Measurements from ENCODE around the gene PRDX6. TPM values are rescaled to one million over a fixed set of nuclear protein-coding genes. Genes with fewer than 3 reads are reported as not detected.

Gene PRDX6
- total and polyA plus RNA-seq, 4 donors: 170 to 347 (median 246) TPM

- H3K4me3 ChIP-seq: no peak overlapping the region
- no peak for TF ChIP-seq CTCF (IDR thresholded peaks at IDR 0.05; ENCODE audit: control extremely low read depth, extremely low read depth)
- 90 to 93% methylated on average over 2 of the region's 2 CpGs for WGBS, 2 donors
- no peak overlapping the region for H3K27ac ChIP-seq (ENCODE audit: low read depth in 1 of 2, low read length in 1 of 2)
- DNase-seq: no peak
- H3K36me3 ChIP-seq (ENCODE audit: control insufficient read depth in 4 of 4, insufficient read depth in 4 of 4, low read length in 4 of 4): peaks cover 0 to 6% (median 0%) of the 10 kb centered on the region in 4 donors
- no peak for ATAC-seq (ENCODE audit: insufficient read depth, low FRiP score)
- peaks cover 0 to 27% (median 5%) of the 10 kb centered on the region in 5 donors for H3K4me1 ChIP-seq (ENCODE audit: control insufficient read depth in 5 of 5, insufficient read depth in 5 of 5, low read length in 5 of 5)
- no peak overlapping the region for H3K9ac ChIP-seq (ENCODE audit: insufficient read depth in 1 of 2, low read length in 2 of 2)
- no peaks in the 10 kb centered on the region for H3K9me3 ChIP-seq (ENCODE audit: control insufficient read depth in 4 of 4, insufficient read depth in 3 of 4, low read length in 3 of 4)
- no peaks in the 10 kb centered on the region for H3K27me3 ChIP-seq (ENCODE audit: control insufficient read depth in 3 of 3, insufficient read depth in 3 of 3, low read length in 2 of 3)
Observed at GRCh38 chr1:173433751-173434326, 43.3 kb upstream of the PRDX6 start.

- DNase-seq (no peak), ATAC-seq (ENCODE audit: insufficient read depth, low FRiP score) (no peak)
- H3K27ac ChIP-seq (ENCODE audit: low read depth in 1 of 2, low read length in 1 of 2): no peak overlapping the region
- H3K27me3 ChIP-seq (ENCODE audit: control insufficient read depth in 3 of 3, insufficient read depth in 3 of 3, low read length in 2 of 3): no peaks in the 10 kb centered on the region
- H3K9me3 ChIP-seq (ENCODE audit: control insufficient read depth in 4 of 4, insufficient read depth in 3 of 4, low read length in 3 of 4): no peaks in the 10 kb centered on the region
- TF ChIP-seq CTCF (IDR thresholded peaks at IDR 0.05; ENCODE audit: control extremely low read depth, extremely low read depth): no peak
- no peak overlapping the region for H3K4me3 ChIP-seq
- no peaks in the 10 kb centered on the region for H3K4me1 ChIP-seq (ENCODE audit: control insufficient read depth in 5 of 5, insufficient read depth in 5 of 5, low read length in 5 of 5)
- H3K9ac ChIP-seq (ENCODE audit: insufficient read depth in 1 of 2, low read length in 2 of 2): no peak overlapping the region
- 97% methylated on average over 5 of the region's 5 CpGs for WGBS, 2 donors
- no peaks in the 10 kb centered on the region for H3K36me3 ChIP-seq (ENCODE audit: control insufficient read depth in 4 of 4, insufficient read depth in 4 of 4, low read length in 4 of 4)
Observed at GRCh38 chr1:173436841-173437428, 40.2 kb upstream of the PRDX6 start.

GRCh38 chr1:173438675-173439074 is 38.5 kb upstream of the PRDX6 start:
- ATAC-seq (ENCODE audit: insufficient read depth, low FRiP score) (no peak), DNase-seq (no peak)
- no peaks in the 10 kb centered on the region for H3K36me3 ChIP-seq (ENCODE audit: control insufficient read depth in 4 of 4, insufficient read depth in 4 of 4, low read length in 4 of 4)
- no peaks in the 10 kb centered on the region for H3K27me3 ChIP-seq (ENCODE audit: control insufficient read depth in 3 of 3, insufficient read depth in 3 of 3, low read length in 2 of 3)
- H3K9ac ChIP-seq (ENCODE audit: insufficient read depth in 1 of 2, low read length in 2 of 2): no peak overlapping the region
- no peaks in the 10 kb centered on the region for H3K4me1 ChIP-seq (ENCODE audit: control insufficient read depth in 5 of 5, insufficient read depth in 5 of 5, low read length in 5 of 5)
- TF ChIP-seq CTCF (IDR thresholded peaks at IDR 0.05; ENCODE audit: control extremely low read depth, extremely low read depth): no peak
- no peak overlapping the region for H3K27ac ChIP-seq (ENCODE audit: low read depth in 1 of 2, low read length in 1 of 2)
- no peaks in the 10 kb centered on the region for H3K9me3 ChIP-seq (ENCODE audit: control insufficient read depth in 4 of 4, insufficient read depth in 3 of 4, low read length in 3 of 4)
- 63 to 92% methylated on average over 2 of the region's 2 CpGs for WGBS, 2 donors
- no peak overlapping the region for H3K4me3 ChIP-seq
